Measurements from ENCODE around the gene SDK2. TPM values are rescaled to one million over a fixed set of nuclear protein-coding genes. Genes with fewer than 3 reads are reported as not detected.

The SDK2 gene
- polyA plus RNA-seq, 1 of the 3 experiments (the other 2 are of a cell fraction), result 0.02 TPM

GRCh38 chr17:73452009-73452408 is 192.2 kb downstream of the SDK2 start:
- no peaks in the 10 kb centered on the region for H4K20me1 ChIP-seq (ENCODE audit: insufficient read depth)
- no peaks in the 10 kb centered on the region for H3K9me2 ChIP-seq
- 9% methylated on average over 3 of the region's 3 CpGs for WGBS (ENCODE audit: low lambda C conversion rate)
- no peak overlapping the region for H3K4me3 ChIP-seq (ENCODE audit: low read depth in 2 of 2, low read length in 1 of 2)
- no peak overlapping the region for H3K9ac ChIP-seq
- H3K27ac ChIP-seq (ENCODE audit: low read depth in 2 of 2, low read length in 1 of 2), result peak overlapping the region in 1 of 2 experiments; percentile 65; a peak in 1 of 4 replicates
- ChIA-PET POLR2A (no interaction called here), CTCF (interaction anchor here (0.8 to 2.2 kb wide), 6 partner anchors 9 to 144 kb away, joined by 3 to 6 read pairs (median 4); no protein-coding TSS in a partner anchor)
- H3K79me2 ChIP-seq (ENCODE audit: insufficient read depth), result no peaks in the 10 kb centered on the region
- no peaks in the 10 kb centered on the region for H3K36me3 ChIP-seq (replicated peaks in 1 of 2; ENCODE audit: control insufficient read depth in 1 of 2, insufficient read depth in 2 of 2, low read length in 1 of 2)
- DNase-seq, result peak; percentile 82
- no peaks in the 10 kb centered on the region for H3K27me3 ChIP-seq (ENCODE audit: insufficient read depth)
- no peaks in the 10 kb centered on the region for H3K9me3 ChIP-seq
- no peak overlapping the region for H3K4me2 ChIP-seq
- no peaks in the 10 kb centered on the region for H3F3A ChIP-seq (replicated peaks; ENCODE audit: insufficient read depth)
- no peak overlapping the region for H2AFZ ChIP-seq (ENCODE audit: low read depth)
- peaks cover 0 to 27% of the 10 kb centered on the region in 2 experiments; a peak in 1 of 4 replicates for H3K4me1 ChIP-seq (ENCODE audit: control insufficient read depth in 1 of 2, insufficient read depth in 2 of 2, low read depth in 1 of 2, low read length in 1 of 2)
- TF ChIP-seq GABPA (IDR thresholded peaks at IDR 0.05; ENCODE audit: low read depth), result no peak
- no peak for TF ChIP-seq POLR2AphosphoS5 (IDR thresholded peaks at IDR 0.05; ENCODE audit: low read depth, low read length)
- peak; percentile 85 for TF ChIP-seq FOXJ3 (CRISPR knock-in tag; IDR thresholded peaks at IDR 0.05)
- no peak for TF ChIP-seq TEAD4 (IDR thresholded peaks at IDR 0.05; ENCODE audit: borderline replicate concordance, insufficient read depth)
- TF ChIP-seq TCF12 (IDR thresholded peaks at IDR 0.05), result no peak
- peak; percentile 99 for TF ChIP-seq GATA2 (CRISPR knock-in tag; IDR thresholded peaks at IDR 0.05)
- TF ChIP-seq RCOR1 (IDR thresholded peaks at IDR 0.05; ENCODE audit: low read length), result peak; percentile 82; the same call in 1 of the 2 replicates
- no peak for TF ChIP-seq CTCF (IDR thresholded peaks at IDR 0.05)
- no peak for TF ChIP-seq RXRA (IDR thresholded peaks at IDR 0.05; ENCODE audit: borderline replicate concordance, low read depth)
- 0 out of 2 replicates have a peak, but pooled peaks have one; percentile 3 for TF ChIP-seq SMC3 (IDR thresholded peaks at IDR 0.05; ENCODE audit: low read depth, low read length)
- TF ChIP-seq ELF1 (IDR thresholded peaks at IDR 0.05), result no peak
- no peak for TF ChIP-seq SIN3A (IDR thresholded peaks at IDR 0.05; ENCODE audit: borderline replicate concordance, low read depth, low read length)
- TF ChIP-seq EZH2phosphoT487 (IDR thresholded peaks at IDR 0.05; ENCODE audit: borderline replicate concordance, low read depth), result no peak
- TF ChIP-seq USF1 (IDR thresholded peaks at IDR 0.05; ENCODE audit: borderline replicate concordance, low read depth), result no peak
- peak; percentile 44 for TF ChIP-seq RAD21 (IDR thresholded peaks at IDR 0.05; ENCODE audit: low read length)
- peak; percentile 77; the same call in 1 of the 2 replicates for TF ChIP-seq MXI1 (IDR thresholded peaks at IDR 0.05; ENCODE audit: low read depth, low read length)
- TF ChIP-seq NFIC (IDR thresholded peaks at IDR 0.05; ENCODE audit: borderline replicate concordance), result no peak
- no peak for TF ChIP-seq PBX3 (IDR thresholded peaks at IDR 0.05)
- no peak for TF ChIP-seq JUND (IDR thresholded peaks at IDR 0.05)
- TF ChIP-seq FOXM1 (IDR thresholded peaks at IDR 0.05; ENCODE audit: low read depth), result no peak
- TF ChIP-seq RFX5 (IDR thresholded peaks at IDR 0.05; ENCODE audit: low read length), result peak; percentile 37; the same call in 1 of the 2 replicates
- TF ChIP-seq CHD2 (IDR thresholded peaks at IDR 0.05; ENCODE audit: low read length, partially characterized antibody), result peak; percentile 33
- TF ChIP-seq EP300 (IDR thresholded peaks at IDR 0.05; ENCODE audit: borderline replicate concordance in 1 of 2, low read depth in 1 of 2, low read length in 1 of 2), result peak in 1 of 2 experiments; percentile 87; a peak in 2 of 4 replicates
- no peak for TF ChIP-seq MEF2A (IDR thresholded peaks at IDR 0.05; ENCODE audit: borderline replicate concordance, low read depth)
- TF ChIP-seq MAX (IDR thresholded peaks at IDR 0.05; ENCODE audit: low read depth), result no peak
- TF ChIP-seq NRF1 (IDR thresholded peaks at IDR 0.05; ENCODE audit: low read depth, low read length), result 0 out of 2 replicates have a peak, but pooled peaks have one; percentile 30
- TF ChIP-seq IRF3 (IDR thresholded peaks at IDR 0.05; ENCODE audit: low read depth, low read length), result no peak
- no peak for TF ChIP-seq ZBTB33 (IDR thresholded peaks at IDR 0.05; ENCODE audit: borderline replicate concordance, low read depth)
- TF ChIP-seq FOSL2 (IDR thresholded peaks at IDR 0.05; ENCODE audit: borderline replicate concordance, low read depth), result no peak
